Peyer's patch (tissue), 4 donors: Measurements from ENCODE around the gene ROBO1.

Experiments
- POLR2A ChIP-seq, 2 donors: fragments of 450-650 bp; IDR thresholded peaks; one replicate each; pipeline ENCODE4 v1.5.1; 2017; ENCODE audit warnings: antibody characterized with exemption in 2 of 2, mild to moderate bottlenecking in 2 of 2, moderate library complexity in 2 of 2
- TF ChIP-seq, protein P1 (sequence below), 6 experiments: fragments of 450-650 bp in 4 of 6; fragments of 200-600 bp in 2 of 6; sonication (generic) in 1 of 6; IDR thresholded peaks; one replicate each; pipeline ENCODE4 v1.5.1; 2017 to 2019; ENCODE audit warnings: antibody characterized with exemption in 6 of 6, mild to moderate bottlenecking in 3 of 6, moderate library complexity in 1 of 6

DNA sequence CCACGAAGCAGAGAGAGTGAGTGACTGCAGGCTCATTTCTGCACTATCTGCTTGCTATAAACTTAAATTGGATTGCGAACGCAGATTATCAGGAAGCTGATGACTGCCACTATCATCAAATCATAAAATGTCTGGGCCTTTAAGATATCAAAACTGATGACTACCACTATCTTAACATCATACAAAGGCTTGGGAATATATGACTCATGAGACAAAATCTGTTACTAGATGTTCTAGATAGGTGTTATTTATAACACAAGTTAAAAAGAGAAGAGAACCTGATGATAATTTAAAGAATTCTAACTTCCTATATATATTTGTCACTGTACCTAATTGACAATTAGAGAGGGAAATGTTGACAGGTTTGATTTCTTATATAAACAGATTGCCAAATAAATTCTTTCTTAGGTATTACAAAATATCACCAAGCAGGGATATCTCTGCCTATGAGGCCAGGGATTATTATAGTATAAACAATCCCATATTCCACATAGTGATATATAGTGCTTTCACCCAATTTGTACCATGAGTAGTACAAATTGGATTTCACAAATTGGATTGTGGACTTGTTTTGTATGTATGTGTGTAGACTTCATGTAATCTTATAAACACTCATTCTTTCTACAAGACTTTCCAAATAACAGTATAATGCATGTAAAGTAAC lies 1157.2 kb downstream of the ROBO1 start:
- TF ChIP-seq POLR2A (IDR thresholded peaks at IDR 0.05) = no peak
- TF ChIP-seq, protein P1, sequence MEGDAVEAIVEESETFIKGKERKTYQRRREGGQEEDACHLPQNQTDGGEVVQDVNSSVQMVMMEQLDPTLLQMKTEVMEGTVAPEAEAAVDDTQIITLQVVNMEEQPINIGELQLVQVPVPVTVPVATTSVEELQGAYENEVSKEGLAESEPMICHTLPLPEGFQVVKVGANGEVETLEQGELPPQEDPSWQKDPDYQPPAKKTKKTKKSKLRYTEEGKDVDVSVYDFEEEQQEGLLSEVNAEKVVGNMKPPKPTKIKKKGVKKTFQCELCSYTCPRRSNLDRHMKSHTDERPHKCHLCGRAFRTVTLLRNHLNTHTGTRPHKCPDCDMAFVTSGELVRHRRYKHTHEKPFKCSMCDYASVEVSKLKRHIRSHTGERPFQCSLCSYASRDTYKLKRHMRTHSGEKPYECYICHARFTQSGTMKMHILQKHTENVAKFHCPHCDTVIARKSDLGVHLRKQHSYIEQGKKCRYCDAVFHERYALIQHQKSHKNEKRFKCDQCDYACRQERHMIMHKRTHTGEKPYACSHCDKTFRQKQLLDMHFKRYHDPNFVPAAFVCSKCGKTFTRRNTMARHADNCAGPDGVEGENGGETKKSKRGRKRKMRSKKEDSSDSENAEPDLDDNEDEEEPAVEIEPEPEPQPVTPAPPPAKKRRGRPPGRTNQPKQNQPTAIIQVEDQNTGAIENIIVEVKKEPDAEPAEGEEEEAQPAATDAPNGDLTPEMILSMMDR (IDR thresholded peaks at IDR 0.05) = no peak
